Activated CD4-positive, CD25-positive, alpha-beta regulatory T cell treated with anti-CD3 and anti-CD28 coated beads, Interleukin-2, amount 50 U/mL, for 72 hours (primary cell): Measurements from ENCODE around the gene SF3A2.

ENCODE experiments used
- DNase-seq: peaks from one replicate; pipeline ENCODE4 v3.0.0; 2021

The SF3A2 gene

DNA sequence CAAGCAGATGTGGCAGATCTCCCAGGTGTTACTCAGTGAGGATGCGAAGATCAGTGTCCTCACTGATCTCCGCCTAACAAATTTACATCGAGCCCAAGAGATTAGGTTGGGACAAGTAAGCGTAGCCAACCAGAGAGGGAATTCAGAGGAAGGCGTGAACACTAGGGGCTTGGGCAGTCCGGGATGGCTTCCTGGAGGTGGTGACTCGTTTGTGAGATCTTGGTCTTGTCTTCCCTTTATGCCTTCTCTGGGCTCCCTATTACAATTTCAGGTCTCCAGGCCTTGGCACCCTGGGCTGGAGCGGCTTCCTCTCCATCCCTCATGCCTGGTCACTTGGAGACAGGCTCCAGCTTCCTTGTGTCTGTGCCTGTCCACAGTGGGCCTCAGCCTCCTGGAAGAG, 6.2 kb downstream of the SF3A2 start:
- no peak for DNase-seq

DNA sequence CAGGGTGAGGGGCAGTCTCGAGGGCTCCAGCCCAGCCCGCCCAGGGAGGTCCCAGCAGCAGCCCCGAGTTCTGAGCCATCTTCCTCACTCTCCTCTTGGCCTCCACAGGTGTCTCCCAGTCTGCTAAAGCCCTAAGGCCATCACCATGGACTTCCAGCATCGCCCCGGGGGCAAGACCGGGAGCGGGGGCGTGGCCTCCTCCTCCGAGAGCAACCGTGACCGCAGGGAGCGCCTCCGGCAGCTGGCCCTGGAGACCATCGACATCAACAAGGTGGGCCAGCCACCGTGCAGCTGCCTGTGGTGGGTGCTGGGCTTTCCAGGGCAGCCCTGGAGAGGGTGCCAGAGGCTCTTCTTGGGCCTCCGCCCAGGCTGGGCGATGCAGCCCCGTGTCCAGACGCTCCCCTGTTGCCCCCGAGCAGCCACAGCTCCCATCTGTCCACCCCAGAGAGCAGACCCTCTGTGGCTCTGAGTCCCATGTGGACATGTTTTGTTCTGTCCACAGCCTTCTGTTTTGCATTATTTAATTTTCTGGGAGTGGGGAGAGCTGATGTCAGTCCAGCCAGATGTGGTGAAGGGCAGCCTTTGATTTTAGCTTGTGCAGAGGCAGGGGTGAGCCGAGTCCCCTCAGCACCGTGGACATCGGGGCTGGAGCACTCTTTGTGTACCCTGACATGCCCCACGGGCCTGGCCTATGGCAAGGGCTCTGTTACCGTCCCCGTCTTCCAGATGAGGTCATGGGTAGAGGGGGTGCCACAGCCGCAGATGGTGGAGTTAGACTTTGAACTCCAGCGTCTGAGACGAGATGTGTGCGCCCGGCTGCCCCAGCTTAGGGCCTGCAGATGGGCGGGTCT, 6.9 kb downstream of the SF3A2 start:
- no peak for DNase-seq

DNA sequence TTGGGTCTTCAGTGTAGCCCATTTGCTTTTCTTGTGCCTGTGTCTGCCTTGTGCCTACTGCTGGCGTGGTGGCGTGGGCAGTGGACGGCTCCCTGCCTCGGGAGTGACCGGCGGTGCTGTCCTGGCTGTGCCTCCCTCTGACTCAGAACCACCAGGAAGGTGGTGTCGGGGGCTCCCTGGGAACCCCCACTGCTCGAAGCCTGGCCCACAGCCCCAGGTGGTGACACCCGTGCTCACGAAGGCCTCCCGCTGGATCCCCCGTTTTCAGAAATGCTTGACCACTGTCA, 7.4 kb downstream of the SF3A2 start:
- no peak for DNase-seq

DNA sequence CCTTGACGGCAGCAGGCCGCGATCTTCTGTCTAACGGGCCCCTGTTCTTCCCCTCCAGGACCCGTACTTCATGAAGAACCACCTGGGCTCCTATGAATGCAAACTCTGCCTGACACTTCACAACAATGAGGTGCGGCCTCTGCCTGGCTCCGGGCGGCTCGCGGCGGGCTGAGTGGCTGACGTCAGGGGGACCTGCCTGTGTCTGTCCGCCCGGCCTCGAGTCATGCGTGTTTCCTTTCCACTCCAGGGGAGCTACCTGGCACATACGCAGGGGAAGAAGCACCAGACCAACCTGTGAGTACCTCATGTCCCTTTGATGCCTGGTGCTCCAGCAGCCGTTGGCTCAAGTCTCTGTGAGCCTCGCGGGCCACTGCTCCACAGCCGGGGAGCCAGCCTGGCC, 7.9 kb downstream of the SF3A2 start:
- no peak for DNase-seq

DNA sequence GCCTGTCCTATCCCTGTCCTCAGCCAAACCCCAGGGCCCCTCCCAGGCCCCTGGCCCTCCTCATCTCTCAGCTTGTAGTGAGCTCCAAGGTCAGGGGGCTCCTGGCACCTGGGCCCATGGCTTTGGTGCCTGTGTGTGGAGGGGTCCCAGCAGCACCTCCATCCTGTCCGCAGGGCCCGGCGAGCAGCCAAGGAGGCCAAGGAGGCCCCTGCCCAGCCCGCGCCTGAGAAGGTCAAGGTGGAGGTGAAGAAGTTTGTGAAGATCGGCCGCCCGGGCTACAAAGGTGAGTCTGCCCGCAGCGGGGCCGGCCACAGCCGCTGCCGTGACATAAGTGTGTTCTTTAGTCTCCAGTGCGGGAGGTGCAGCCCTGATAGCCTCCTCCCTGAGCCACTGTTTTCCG, 8.6 kb downstream of the SF3A2 start:
- no peak for DNase-seq

DNA sequence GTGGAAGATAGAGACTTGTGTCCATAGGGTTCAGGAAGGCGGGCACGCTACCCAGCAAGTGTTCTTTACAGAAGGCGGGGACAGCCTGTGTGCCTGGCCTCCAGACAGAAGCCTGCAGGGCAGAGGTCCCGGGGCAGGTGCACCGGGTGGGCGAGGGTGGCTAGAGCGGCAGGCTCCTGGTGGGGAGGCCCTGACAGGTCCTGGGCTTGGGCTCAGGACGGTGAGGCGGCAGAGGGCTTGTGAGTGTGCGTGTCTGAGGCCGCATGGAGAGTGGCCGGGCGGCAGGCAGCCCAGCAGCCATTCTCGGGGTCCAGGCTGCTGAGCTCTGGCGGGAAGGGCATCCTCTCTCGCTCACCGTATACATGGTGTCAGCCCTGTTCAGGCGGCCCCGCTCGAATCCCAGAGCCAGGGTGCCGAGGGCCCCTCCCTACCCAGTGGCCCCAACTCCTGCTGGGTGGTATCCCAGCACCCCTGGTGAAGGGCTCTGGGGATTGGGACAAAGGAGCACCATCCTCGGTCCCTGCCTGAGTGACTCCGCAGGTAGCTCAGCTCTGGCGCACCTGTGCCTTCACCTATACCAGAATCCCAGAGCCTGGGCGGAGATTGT, 9.5 kb downstream of the SF3A2 start:
- no peak for DNase-seq

- DNase-seq = no peak
These were observed 10.3 kb downstream of the SF3A2 start for GRCh38 chr19:2246801-2247361.

- DNase-seq = no peak
These were observed 10.9 kb downstream of the SF3A2 start for GRCh38 chr19:2247433-2248101.

GRCh38 chr19:2248136-2249009, 11.7 kb downstream of the SF3A2 start:
- no peak for DNase-seq

GRCh38 chr19:2249010-2249866, 12.6 kb downstream of the SF3A2 start, which contains the start of gene AMH:
Gene AMH (plus strand): TSS chr19:2249323. CDS start chr19:2249333, 10 bp downstream.
- no peak for DNase-seq

DNA sequence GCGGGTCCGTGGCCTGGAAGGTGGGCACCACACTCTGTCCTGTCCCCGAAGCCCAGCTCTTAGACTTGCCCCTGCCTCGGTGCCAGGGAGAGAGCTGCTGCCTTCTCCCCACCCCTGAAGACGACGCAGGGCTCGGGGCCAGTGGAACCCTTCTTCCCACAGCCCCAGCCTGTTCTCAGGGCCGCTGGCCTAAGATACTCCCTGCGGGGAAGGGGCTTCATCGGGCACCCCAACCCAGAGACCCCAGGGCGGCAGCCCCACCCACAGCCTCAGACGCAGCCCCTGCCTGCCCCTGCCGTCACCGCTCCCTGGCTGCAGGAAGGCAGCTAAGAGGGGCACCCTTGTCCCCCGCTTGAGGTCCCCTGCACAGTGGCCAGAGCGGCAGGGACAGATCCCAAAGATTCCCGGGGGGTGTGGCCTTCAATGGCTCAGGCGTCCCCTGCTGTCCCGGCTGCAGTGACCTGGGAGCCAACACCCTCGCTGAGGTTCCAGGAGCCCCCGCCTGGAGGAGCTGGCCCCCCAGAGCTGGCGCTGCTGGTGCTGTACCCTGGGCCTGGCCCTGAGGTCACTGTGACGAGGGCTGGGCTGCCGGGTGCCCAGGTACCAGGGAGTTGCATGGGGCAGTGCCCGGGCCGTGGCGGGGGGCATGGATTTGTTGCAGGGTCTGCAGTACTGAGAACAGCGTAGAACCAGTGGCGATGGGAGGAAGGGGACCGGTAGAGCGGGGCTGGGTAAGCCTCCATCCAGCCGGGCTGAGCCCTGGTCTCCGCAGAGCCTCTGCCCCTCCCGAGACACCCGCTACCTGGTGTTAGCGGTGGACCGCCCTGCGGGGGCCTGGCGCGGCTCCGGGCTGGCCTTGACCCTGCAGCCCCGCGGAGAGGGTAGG, 13.5 kb downstream of the SF3A2 start:
- DNase-seq = no peak

DNA sequence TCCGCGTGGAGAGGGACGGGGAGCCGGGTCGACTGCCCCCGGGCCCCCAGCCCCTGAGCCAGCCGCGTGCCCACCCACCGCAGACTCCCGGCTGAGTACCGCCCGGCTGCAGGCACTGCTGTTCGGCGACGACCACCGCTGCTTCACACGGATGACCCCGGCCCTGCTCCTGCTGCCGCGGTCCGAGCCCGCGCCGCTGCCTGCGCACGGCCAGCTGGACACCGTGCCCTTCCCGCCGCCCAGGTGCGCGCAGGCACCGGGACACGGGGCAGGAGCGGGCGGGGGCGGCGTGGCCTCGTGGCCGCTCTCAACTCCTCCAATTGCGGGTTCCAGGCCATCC, 14.1 kb downstream of the SF3A2 start:
- DNase-seq = no peak

DNA sequence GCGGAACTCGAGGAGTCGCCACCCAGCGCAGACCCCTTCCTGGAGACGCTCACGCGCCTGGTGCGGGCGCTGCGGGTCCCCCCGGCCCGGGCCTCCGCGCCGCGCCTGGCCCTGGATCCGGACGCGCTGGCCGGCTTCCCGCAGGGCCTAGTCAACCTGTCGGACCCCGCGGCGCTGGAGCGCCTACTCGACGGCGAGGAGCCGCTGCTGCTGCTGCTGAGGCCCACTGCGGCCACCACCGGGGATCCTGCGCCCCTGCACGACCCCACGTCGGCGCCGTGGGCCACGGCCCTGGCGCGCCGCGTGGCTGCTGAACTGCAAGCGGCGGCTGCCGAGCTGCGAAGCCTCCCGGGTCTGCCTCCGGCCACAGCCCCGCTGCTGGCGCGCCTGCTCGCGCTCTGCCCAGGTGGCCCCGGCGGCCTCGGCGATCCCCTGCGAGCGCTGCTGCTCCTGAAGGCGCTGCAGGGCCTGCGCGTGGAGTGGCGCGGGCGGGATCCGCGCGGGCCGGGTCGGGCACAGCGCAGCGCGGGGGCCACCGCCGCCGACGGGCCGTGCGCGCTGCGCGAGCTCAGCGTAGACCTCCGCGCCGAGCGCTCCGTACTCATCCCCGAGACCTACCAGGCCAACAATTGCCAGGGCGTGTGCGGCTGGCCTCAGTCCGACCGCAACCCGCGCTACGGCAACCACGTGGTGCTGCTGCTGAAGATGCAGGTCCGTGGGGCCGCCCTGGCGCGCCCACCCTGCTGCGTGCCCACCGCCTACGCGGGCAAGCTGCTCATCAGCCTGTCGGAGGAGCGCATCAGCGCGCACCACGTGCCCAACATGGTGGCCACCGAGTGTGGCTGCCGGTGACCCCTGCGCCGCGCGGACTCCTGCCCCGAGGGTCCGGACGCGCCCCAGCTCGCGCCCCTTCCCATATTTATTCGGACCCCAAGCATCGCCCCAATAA, 14.8 kb downstream of the SF3A2 start:
- DNase-seq = no peak

DNA sequence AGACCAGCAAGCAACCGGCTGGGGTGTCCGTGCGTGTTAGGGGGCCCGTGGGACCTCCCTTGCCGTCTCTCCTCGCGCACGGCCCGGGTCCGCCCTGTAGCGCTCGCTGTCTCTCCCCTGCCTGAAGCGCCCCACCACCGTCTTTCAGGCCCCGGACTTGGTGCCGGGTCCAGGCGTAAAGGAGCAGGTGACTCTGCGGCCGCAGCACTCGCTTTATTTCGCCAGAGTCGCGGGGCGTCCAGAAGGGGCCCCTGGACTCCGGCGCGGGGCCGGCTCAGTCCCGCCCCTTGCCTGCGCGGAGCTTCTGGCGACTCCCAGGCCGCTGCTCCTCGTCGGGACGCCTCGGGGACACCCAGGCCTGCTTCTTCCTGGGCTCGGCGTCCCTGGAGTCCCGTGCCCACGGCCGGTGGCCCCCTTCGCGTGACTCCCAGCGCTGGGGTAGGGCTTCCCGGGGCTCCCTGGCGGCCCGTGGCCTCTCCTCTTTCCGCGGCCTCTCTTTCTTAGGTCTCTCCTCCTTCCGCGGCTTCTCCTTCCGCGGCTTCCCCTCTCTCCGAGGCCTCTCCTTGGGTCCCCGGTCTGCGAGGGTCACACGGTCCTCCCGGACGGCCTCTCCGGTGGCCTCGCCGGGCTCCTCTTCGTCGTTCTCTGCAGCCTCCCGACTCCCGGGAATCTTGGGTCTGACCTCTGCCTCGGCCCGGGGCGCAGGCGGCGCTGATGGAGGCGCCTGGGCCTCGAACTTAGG, 15.6 kb downstream of the SF3A2 start:
- DNase-seq = no peak

DNA sequence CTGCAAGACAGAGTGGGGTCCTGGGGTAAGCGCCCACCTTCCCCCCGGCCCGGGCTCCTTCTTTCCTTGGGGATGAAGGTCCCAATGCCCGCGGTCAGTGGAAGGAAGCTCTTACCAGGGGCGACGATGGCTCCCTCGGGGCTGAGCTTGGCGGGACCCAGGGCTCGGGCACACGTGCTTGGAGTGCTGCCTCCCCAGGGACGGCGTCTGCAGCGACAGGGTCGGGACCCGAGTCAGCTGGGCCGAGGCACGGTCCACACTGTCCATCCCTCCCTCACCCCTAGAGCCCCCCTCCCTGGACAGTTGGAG, 16.1 kb downstream of the SF3A2 start:
- no peak for DNase-seq

GRCh38 chr19:2253106-2254063, 16.8 kb downstream of the SF3A2 start:
- DNase-seq = peak; percentile 48

DNA sequence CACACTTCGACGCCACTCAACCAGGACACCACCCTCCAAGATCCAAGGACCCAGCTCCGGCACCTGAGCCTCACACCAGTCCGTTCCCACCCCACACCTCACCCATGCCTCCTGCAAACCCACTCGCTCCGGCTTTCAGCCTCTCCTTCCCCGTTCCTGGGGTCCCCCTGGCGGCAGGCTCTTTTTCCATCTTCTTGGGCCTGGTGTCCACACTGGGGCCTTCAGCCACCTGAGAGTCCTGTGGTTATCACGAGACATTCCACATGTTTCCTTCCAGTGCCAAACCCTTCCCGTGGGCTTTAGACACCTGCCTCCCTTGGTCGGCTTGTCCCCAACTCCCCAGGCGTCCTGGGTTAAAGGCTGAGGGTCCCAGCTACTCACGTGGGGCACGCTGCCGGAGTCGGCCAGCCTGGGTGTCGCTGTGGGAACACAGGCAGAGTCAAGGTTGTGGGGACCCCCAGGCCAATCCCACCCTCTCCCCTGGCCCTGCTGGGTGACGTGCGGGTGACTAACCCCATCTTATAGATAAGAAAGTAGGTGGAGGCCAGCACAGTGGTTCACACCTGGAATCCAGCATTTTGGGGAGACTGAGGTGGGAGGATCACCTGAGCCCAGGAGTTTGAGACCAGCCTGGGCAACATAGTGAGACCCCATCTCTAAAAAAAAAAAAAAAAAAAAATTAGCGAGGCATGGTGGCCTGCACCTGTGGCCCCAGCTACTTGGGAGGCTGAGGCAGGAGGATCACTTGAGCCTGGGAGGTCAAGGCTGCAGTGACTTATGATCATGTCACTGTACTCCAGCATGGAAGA, 17.6 kb downstream of the SF3A2 start:
- DNase-seq = no peak
